ENCODE measurements around the gene GCSH.

GCSH gene

GRCh38 chr16:81101702-81102101, 5.5 kb upstream of the GCSH start:
- no peak for DNase-seq (ENCODE audit: low spot score)

- DNase-seq (ENCODE audit: low spot score) = no peak
These were observed 3.8 kb upstream of the GCSH start for GRCh38 chr16:81099958-81100357.

DNA sequence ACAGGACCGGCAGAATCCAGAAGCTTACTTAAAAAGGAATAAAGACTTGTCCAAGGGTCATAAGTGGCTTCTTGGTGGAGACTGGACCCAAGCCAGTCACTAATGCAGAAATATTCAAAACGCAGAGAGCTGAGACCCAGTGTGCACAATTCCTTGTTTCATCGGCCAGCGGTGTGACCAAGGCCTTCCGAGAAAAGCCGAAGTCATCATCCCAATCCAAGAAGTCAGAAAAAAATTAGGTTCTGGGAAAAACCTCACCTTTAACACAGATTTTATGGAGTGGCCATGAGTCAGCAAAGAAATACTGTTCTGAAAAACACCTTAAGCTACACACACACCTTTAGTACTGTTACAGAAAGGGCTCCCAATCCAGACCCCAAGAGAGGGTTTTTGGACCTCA, 1.0 kb upstream of the GCSH start:
- DNase-seq (ENCODE audit: low spot score) = no peak

DNA sequence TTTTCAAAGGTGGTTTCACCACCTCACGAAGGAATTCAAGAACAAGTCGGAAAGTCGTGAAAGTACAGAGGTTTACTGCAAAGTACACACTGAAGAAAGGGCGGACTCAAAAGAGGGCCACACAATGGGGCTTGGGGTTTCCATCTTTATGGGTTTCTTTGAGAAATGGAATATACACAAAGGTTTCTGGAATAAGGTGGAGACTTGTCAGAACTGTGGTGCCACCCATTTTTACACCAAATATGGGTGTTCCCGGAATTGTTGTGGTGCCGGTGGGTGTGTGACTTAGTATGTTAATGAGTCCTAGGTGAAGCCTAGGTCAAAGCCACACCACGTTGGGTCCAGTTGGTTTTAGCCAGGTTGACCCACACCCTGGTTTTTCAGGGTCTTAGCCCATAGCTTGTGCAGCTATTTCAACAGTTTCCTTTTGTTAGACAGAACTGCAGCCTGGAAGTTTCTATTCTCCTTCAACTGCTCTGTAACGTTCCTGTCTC, 567 bp upstream of the GCSH start:
- no peak for DNase-seq (ENCODE audit: low spot score)

DNA sequence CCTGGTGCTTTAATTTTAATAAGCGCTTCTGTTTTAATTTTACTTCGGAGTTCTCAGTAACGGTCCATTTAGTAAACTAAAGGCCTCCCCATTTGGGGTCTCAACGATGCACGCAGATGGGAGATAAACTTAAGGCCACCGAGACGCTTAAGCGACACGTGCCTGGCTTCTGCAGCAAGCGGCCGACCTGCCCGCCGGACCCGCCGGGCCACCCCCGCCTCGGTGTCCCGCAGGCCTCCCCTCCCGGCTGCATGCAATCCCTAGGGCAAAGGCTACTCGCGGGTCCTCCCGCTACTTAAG, 592 bp downstream of the GCSH start:
- no peak for DNase-seq (ENCODE audit: low spot score)

DNA sequence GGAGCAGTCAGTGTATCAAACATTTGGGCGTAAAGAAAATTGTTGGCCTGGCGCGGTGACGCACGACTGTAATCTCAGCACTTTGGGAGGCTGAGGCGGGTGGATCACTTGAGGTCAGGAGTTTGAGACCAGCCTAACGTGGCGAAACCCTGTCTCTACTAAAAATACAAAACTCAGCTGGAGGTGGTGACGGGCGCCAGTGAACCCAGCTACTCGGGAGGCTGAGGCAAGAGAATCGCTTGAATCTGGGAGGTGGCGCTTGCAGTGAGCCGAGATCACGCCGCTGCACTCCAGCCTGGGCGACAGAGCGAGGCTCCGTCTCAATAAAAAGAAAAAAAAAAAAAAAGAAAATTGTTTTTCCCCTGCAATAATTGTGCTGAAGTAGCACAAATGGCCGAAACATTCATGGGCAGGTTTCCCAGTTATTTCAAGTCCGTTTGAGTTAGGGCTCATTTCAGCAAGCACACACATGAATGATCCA, 1.4 kb downstream of the GCSH start:
- DNase-seq (ENCODE audit: low spot score) = no peak

GRCh38 chr16:81088836-81089235, 7.4 kb downstream of the GCSH start:
- DNase-seq (ENCODE audit: low spot score) = no peak

DNA sequence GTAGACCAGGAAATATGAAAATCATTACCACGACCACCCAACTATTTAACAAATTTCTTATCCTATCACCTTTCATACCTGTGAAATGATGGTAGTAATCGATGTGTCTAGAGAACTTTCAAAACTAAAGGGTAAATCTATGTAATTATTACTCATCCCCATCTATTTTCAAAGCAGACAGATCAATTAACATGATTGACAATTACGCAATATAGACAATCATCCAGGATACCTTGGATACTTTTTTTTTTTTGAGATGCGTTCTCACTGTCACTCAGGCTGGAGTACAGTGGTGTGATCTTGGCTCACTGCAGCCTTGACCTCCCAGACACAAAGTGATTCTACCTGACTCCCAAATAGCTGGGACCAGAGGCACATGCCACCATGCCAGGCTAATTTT, 15.2 kb downstream of the GCSH start:
- DNase-seq (ENCODE audit: low spot score) = no peak

DNA sequence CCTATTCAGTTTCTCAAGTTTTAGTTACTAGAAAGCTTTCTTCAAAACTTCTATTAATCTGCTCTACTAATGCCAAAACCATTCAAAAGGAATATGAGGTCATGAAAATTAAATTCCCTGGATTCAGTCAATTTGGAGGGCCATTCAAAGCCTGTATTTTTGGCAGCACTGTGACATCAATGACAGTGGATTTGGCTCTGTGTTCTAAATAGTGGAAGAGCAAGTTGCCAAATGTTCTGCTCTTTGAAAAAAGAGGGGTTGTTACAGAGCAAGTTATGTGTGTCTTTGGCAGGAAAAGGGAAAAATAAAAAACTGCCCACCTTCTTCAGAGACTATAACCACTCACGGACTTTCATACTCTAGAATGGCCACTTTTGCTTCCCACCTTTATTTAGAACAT, 16.0 kb downstream of the GCSH start:
- DNase-seq (ENCODE audit: low spot score) = no peak

- DNase-seq (ENCODE audit: low spot score) = peak; percentile 96
These were observed 18.9 kb downstream of the GCSH start, which contains the start of gene C16orf46 for GRCh38 chr16:81077076-81077940. C16orf46 (minus strand) TSS chr16:81077238; CDS start chr16:81063955, 13,283 bp downstream.

- peak; percentile 79 for DNase-seq (ENCODE audit: low spot score)
These were observed 19.6 kb downstream of the GCSH start for GRCh38 chr16:81076566-81077075.

DNA sequence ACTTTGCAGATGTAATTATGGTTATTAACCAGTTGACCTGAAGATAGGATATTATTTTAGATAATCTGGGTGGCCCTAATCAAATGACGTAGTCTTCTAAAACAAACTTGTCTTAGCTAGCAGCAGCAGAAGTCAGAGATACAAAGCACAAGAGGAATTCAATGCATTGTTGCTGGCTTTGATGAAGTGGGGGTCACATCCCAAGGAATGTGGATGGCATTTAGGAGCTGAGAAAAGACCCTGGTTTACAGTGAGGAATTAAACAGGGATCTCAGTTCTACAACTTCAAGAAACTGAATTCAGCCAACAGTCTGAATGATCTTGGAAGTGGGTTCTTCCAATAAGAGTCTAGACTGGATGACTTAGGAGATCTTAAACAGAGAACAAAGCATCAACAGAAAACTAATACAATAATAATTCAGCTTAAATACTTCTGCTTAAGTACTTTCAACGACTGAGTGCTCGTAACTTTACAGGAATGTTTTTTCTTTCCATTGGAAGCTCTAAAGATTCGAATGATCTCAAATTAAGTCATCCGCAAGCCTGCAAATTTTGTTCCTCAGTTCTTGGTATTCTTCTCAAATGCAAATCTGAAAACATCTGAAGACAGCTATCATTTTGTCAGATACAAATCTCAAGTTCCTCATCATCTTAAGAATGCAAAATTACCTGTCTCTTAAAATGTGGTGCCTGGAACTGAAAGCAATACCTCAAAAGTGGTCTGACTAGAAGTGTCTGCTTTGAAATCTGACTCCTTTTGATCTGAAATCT, 22.4 kb downstream of the GCSH start:
- no peak for DNase-seq (ENCODE audit: low spot score)

DNA sequence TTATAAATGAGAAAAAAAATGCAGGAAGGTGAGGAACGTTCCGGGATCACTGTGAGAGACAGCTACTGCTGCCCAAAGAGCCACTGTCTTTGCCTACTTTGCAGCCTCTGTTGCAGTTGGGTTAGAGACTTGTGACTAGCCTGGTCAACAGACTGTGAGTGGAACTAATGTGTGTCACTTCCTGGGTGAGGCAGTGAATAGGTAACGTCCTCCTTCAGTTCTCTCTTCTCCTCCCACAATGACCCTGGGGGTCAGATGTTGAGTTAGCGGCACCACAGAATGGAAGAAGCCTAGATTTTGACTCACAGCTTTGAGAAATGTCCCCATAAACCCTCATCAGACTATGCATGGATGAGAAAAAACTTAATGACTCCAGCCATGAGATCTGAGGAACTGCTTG, 24.4 kb downstream of the GCSH start:
- peak; percentile 21 for DNase-seq (ENCODE audit: low spot score)

GRCh38 chr16:81070979-81071378, 25.2 kb downstream of the GCSH start:
- DNase-seq (ENCODE audit: low spot score) = no peak

GRCh38 chr16:81069063-81069462, 27.1 kb downstream of the GCSH start:
- DNase-seq (ENCODE audit: low spot score) = no peak

DNA sequence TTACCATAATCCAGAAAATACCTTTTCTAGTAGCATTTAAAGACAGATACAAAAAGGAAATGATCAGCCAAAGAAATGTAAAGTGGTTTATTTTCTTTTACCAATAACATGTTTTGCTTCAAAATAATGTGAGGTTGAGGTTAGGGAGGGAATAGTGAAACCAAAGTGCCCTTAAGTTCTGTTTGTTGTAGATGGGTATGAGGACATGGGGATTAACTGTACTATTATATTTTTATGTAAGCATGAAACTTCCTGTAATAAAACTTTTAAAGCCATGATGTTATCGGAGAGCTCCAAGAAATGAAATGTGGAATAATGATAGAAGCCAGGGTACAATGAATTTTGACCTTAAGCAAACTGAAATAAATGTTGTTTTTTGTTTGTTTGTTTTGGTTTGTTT, 29.0 kb downstream of the GCSH start:
- no peak for DNase-seq (ENCODE audit: low spot score)

- DNase-seq (ENCODE audit: low spot score) = no peak
These were observed 29.5 kb downstream of the GCSH start for GRCh38 chr16:81066681-81067080.

DNA sequence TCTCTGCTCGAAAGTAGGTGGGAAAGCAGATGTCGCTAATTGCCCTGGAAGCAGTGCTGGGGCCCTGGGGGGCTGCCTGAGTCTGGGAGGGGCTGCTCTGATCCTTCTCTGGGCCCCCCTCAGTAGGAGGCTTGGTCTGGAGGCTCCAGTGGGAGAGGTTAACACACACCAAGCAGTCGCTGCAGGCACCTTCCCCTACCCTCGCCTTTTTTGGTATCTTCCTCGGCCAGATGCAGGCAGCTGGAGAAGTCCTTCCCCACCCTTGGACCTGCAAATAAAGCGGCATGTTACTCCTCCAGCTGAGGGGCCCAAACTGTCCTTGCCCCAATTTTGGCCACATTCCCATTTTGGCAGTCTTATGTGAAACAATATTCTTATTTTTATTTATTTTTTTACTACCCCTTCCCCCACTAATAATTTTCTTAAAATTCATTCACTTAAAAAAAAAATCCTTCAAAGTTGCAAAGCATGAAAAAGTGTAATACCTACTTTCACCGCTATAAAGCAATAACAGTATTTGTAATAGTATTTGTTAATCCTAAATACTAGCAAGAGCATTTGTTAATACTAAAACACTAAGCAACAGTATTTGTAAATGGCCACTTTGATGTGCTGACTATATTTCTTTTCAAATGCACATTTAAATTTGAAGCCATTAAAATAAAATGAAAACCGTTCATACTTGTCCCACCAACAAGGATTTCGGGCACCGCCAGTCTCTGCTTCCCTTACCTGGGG, 34.2 kb downstream of the GCSH start:
- no peak for DNase-seq (ENCODE audit: low spot score)

GRCh38 chr16:81061307-81061640, 34.9 kb downstream of the GCSH start:
- no peak for DNase-seq (ENCODE audit: low spot score)

GRCh38 chr16:81060576-81061306, 35.5 kb downstream of the GCSH start:
- DNase-seq (ENCODE audit: low spot score) = no peak

DNA sequence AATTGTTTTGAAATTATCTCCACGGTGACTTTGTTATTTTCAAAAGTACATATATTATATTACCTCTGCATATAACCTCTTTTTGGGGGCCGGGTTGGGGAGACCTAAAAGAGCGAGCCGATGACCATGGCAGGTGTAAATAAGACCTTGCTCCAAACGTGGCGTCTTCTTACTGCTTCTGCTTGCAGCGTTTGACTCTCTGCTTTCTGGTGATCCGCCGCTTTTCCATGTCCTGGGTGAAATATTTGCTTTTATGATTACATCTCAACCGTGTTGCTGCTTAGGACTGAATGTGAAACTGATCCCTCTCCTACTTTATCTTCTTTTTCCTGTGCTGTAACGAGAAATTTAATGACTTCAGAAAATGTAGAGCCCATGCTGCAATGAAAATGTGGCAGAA, 42.4 kb downstream of the GCSH start:
- DNase-seq (ENCODE audit: low spot score) = no peak

- no peak for DNase-seq (ENCODE audit: low spot score)
These were observed 53.4 kb downstream of the GCSH start for GRCh38 chr16:81042821-81043220.

All from hepatic stellate cell (primary cell).